Subcutaneous abdominal adipose tissue (tissue), 5 donors: Measurements from ENCODE around the gene ZNF830.
"Not testable (repeated sequence)": the region's sequence is repeated elsewhere in the genome, so short reads cannot be mapped to it uniquely, and the experiment has no call there.

Experiments
- H3K27ac ChIP-seq: one replicate; pipeline ENCODE4 v1.7.0; 2013; ENCODE audit warnings: low read depth, mild to moderate bottlenecking, inconsistent platforms, low read length, moderate library complexity
- H3K27me3 ChIP-seq, 5 donors: one replicate each; pipeline ENCODE4 v1.7.0; 2013; ENCODE audit warnings: low read length in 5 of 5, inconsistent platforms in 1 of 5; ENCODE audit not compliant: control insufficient read depth in 5 of 5, insufficient read depth in 4 of 5
- H3K36me3 ChIP-seq, 5 donors: one replicate each; pipeline ENCODE4 v1.7.0; 2013; ENCODE audit warnings: low read length in 5 of 5; ENCODE audit not compliant: control insufficient read depth in 5 of 5, insufficient read depth in 5 of 5
- H3K4me1 ChIP-seq, 5 donors: one replicate each; pipeline ENCODE4 v1.7.0; 2013; ENCODE audit warnings: low read length in 5 of 5, mild to moderate bottlenecking in 3 of 5, moderate library complexity in 1 of 5; ENCODE audit not compliant: control insufficient read depth in 5 of 5, insufficient read depth in 5 of 5
- H3K4me3 ChIP-seq, 5 donors: one replicate each; pipeline ENCODE4 v1.7.0; 2013; ENCODE audit warnings: low read length in 5 of 5, low read depth in 1 of 5
- H3K9ac ChIP-seq, 5 donors: one replicate each; pipeline ENCODE4 v1.7.0; 2013; ENCODE audit warnings: low read length in 5 of 5, mild to moderate bottlenecking in 4 of 5, moderate library complexity in 3 of 5
- H3K9me3 ChIP-seq, 5 donors: one replicate each; pipeline ENCODE4 v1.7.0; 2013; ENCODE audit warnings: low read length in 5 of 5; ENCODE audit not compliant: control insufficient read depth in 5 of 5
- donor health status: healthy.
- donor health status: healthy.
- donor health status: healthy.
- donor health status: healthy.
- donor health status: healthy.

Gene ZNF830

GRCh38 chr17:34990921-34991365 is 29.6 kb downstream of the ZNF830 start:
- Histone ChIP-seq H3K9me3 (no peaks in the 10 kb centered on the region), H3K27me3 (no peaks in the 10 kb centered on the region), H3K9ac (no peak overlapping the region), H3K27ac (no peak overlapping the region), H3K4me1 (no peaks in the 10 kb centered on the region), H3K36me3 (peaks cover 19 to 78% (median 71%) of the 10 kb centered on the region in 5 donors), H3K4me3 (no peak overlapping the region)

- Histone ChIP-seq H3K4me3 (no peak overlapping the region), H3K27me3 (no peaks in the 10 kb centered on the region), H3K9ac (no peak overlapping the region), H3K4me1 (no peaks in the 10 kb centered on the region), H3K9me3 (no peaks in the 10 kb centered on the region), H3K27ac (no peak overlapping the region), H3K36me3 (peaks cover 18 to 81% (median 72%) of the 10 kb centered on the region in 5 donors)
Observed at GRCh38 chr17:34991606-34992005, 30.3 kb downstream of the ZNF830 start.

GRCh38 chr17:34993031-34993430 is 31.7 kb downstream of the ZNF830 start:
- peaks cover 9 to 77% (median 71%) of the 10 kb centered on the region in 5 donors for H3K36me3 ChIP-seq

GRCh38 chr17:34996422-34997285 is 35.3 kb downstream of the ZNF830 start:
- H3K4me3 ChIP-seq: no peak overlapping the region
- peaks cover 0 to 80% (median 73%) of the 10 kb centered on the region in 5 donors for H3K36me3 ChIP-seq
- no peaks in the 10 kb centered on the region for H3K27me3 ChIP-seq
- no peak overlapping the region for H3K9ac ChIP-seq
- peaks cover 0 to 13% (median 5%) of the 10 kb centered on the region in 5 donors for H3K4me1 ChIP-seq
- no peak overlapping the region for H3K27ac ChIP-seq
- no peaks in the 10 kb centered on the region for H3K9me3 ChIP-seq

More at GRCh38 chr17:34993031-34993430, 31.7 kb downstream of the ZNF830 start:
- no peaks in the 10 kb centered on the region for H3K9me3 ChIP-seq
- no peaks in the 10 kb centered on the region for H3K27me3 ChIP-seq
- H3K4me3 ChIP-seq: no peak overlapping the region
- no peak overlapping the region for H3K27ac ChIP-seq
- peaks cover 0 to 11% (median 5%) of the 10 kb centered on the region in 5 donors for H3K4me1 ChIP-seq
- no peak overlapping the region for H3K9ac ChIP-seq

- H3K4me3 ChIP-seq: no peak overlapping the region
- no peak overlapping the region for H3K9ac ChIP-seq
- H3K36me3 ChIP-seq: peaks cover 0 to 80% (median 70%) of the 10 kb centered on the region in 5 donors
- H3K27ac ChIP-seq: no peak overlapping the region
- H3K27me3 ChIP-seq: no peaks in the 10 kb centered on the region
- no peaks in the 10 kb centered on the region for H3K9me3 ChIP-seq
- peaks cover 0 to 13% (median 5%) of the 10 kb centered on the region in 5 donors for H3K4me1 ChIP-seq
Observed at GRCh38 chr17:34997355-34997862, 36.1 kb downstream of the ZNF830 start.

- Histone ChIP-seq H3K36me3 (peaks cover 0 to 80% (median 65%) of the 10 kb centered on the region in 5 donors), H3K4me3 (no peak overlapping the region), H3K27ac (no peak overlapping the region)
Observed at GRCh38 chr17:34998205-34998604, 36.9 kb downstream of the ZNF830 start.

GRCh38 chr17:34999456-34999855 is 38.1 kb downstream of the ZNF830 start:
- no peak overlapping the region for H3K4me3 ChIP-seq
- peaks cover 0 to 17% (median 5%) of the 10 kb centered on the region in 5 donors for H3K4me1 ChIP-seq
- peaks cover 0 to 79% (median 62%) of the 10 kb centered on the region in 5 donors for H3K36me3 ChIP-seq
- H3K27me3 ChIP-seq: no peaks in the 10 kb centered on the region
- H3K9ac ChIP-seq: no peak overlapping the region
- no peaks in the 10 kb centered on the region for H3K9me3 ChIP-seq
- H3K27ac ChIP-seq: no peak overlapping the region

More at GRCh38 chr17:34998205-34998604, 36.9 kb downstream of the ZNF830 start:
- no peaks in the 10 kb centered on the region for H3K27me3 ChIP-seq
- peaks cover 0 to 17% (median 5%) of the 10 kb centered on the region in 5 donors for H3K4me1 ChIP-seq
- H3K9ac ChIP-seq: no peak overlapping the region
- no peaks in the 10 kb centered on the region for H3K9me3 ChIP-seq

- H3K9me3 ChIP-seq, H3K4me3 ChIP-seq, H3K27me3 ChIP-seq, H3K9ac ChIP-seq, H3K27ac ChIP-seq: not testable (repeated sequence)
- peaks cover 0 to 75% (median 56%) of the 10 kb centered on the region in 5 donors for H3K36me3 ChIP-seq
- peaks cover 0 to 17% (median 5%) of the 10 kb centered on the region in 5 donors for H3K4me1 ChIP-seq
Observed at GRCh38 chr17:35000965-35001364, 39.6 kb downstream of the ZNF830 start.

GRCh38 chr17:35001549-35001948 is 40.2 kb downstream of the ZNF830 start:
- H3K4me1 ChIP-seq: peaks cover 0 to 17% (median 5%) of the 10 kb centered on the region in 5 donors
- H3K36me3 ChIP-seq: peaks cover 0 to 76% (median 58%) of the 10 kb centered on the region in 5 donors
- H3K4me3 ChIP-seq: no peak overlapping the region
- H3K9me3 ChIP-seq: no peaks in the 10 kb centered on the region
- no peaks in the 10 kb centered on the region for H3K27me3 ChIP-seq
- H3K27ac ChIP-seq: no peak overlapping the region
- H3K9ac ChIP-seq: no peak overlapping the region
